Activated CD4-positive, alpha-beta T cell treated with anti-CD3 and anti-CD28 coated beads for 1 hour (primary cell): ENCODE data around the gene GDE1.
"Not testable (repeated sequence)": the region's sequence is repeated elsewhere in the genome, so short reads cannot be mapped to it uniquely, and the experiment has no call there.

Experiments
- DNase-seq: peaks from one replicate; pipeline ENCODE4 v3.0.0-alpha.2; 2020

GDE1 gene, protein sequence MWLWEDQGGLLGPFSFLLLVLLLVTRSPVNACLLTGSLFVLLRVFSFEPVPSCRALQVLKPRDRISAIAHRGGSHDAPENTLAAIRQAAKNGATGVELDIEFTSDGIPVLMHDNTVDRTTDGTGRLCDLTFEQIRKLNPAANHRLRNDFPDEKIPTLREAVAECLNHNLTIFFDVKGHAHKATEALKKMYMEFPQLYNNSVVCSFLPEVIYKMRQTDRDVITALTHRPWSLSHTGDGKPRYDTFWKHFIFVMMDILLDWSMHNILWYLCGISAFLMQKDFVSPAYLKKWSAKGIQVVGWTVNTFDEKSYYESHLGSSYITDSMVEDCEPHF

DNA sequence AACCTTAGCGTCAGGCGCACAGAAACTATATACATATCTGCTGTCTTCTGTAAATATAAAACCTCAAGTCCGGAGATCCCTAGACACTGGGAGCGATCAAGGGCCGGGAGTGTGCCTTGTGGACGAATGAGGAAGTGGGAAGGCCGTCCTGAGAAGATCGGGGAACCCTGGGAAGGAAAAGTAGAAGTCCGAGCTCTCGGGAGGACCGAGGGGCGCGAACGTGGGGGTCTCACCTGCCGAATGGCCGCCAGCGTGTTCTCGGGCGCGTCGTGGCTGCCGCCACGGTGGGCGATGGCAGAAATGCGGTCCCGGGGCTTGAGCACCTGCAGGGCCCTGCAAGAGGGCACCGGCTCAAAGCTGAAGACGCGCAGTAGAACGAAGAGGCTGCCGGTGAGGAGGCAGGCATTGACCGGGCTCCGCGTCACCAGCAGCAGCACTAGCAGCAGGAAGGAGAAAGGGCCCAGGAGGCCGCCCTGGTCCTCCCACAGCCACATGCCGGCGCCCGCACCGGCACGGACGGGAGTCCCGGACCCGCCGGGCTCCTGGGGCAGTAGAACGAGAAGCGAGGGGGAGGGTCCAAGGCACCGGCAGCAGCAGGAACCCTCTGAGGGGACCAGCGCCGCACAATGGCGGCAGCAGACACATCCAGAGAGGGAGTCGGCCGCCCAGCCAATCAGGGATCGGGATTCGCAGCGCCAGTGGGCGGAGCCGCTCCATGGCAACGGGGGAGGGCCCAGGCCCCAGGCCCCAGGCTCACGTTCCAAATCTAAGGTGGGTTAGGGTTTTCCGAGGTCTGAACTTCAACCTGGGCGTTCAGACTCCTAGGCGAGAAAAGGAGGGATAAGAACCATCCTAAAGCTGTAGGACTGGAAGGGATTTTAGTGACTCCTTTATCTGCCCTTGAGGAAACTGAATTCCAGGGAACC is at the start of gene GDE1:
GDE1 (minus strand) TSS at position 628 of the 926 bp plus-strand sequence; CDS start at position 494, 134 bp downstream.
- peak; percentile 92 for DNase-seq

DNA sequence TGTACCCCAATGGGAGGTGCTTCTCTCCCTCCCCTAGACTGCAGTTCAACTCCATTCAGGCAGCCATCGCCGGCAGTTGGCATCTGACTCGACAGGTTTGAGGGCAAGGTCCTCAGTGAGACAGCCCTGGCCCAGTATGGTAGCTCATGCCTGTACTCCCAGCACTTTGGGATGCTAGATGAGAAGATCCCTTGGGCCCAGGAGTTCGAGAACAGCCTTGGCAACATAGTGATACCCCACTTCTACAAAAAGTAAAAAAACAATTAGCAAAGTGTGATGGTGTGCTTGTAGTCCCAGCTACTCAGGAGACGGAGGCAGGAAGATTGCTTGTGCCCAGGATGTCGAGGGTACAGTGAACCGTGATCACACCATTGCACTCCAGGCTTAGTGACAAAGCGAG is 45.7 kb upstream of the GDE1 start:
- no peak for DNase-seq

DNA sequence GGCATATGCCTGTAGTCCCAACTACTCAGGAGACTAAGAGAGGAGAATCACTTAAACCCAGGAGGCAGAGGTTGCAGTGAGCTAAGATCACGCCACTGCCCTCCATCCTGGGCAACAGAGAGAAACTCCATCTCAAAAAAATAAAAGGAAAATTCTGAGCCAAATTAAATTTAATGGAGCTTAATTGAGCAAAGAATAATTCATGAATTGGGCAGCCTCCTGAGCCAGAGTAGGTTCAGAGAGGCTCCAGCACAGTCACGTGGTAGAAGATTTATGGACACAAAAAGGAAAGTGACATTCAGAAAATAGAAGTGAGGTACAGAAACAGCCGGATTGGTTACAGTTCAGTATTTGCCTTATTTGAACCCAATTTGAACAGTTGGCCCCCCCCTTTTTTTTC is 44.5 kb upstream of the GDE1 start:
- no peak for DNase-seq

DNA sequence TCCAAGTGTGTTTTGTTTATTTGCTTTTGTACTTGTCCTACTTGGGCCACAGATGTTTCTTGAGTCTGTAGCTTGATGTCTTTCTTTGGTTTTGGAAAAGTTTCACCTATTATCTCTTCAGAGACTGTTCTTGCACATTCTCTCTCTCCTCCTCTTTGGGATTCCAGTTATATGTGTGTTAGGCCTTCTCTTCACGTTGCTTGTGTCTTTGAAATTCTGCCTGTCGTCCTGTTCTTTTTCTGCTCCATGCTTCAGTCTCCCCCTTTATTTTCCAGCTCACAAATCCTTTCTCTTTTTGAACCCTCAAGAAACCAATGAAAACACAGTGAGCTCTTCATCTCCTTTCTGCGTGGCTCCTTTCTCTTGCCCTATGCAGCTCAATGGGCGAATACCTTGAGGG is 41.5 kb upstream of the GDE1 start:
- no peak for DNase-seq

DNA sequence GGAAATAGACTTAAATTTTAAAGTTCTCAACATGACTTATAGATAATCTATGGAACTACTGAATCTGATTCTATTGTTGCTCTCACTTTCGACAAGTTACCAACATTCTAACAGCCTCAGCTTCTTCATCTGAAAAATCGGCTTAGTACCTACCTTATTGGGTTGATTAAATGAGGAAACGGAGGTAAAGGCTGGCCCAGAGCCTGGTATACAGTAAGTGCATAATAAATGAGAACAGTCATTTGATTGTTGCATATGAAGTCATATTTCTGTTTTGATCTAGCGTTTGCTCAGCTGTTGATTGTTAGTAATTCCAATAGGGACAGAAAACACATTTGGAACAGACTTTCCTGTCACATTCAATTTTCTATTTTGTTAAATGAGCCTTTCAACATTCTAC is 38.2 kb upstream of the GDE1 start:
- no peak for DNase-seq

DNA sequence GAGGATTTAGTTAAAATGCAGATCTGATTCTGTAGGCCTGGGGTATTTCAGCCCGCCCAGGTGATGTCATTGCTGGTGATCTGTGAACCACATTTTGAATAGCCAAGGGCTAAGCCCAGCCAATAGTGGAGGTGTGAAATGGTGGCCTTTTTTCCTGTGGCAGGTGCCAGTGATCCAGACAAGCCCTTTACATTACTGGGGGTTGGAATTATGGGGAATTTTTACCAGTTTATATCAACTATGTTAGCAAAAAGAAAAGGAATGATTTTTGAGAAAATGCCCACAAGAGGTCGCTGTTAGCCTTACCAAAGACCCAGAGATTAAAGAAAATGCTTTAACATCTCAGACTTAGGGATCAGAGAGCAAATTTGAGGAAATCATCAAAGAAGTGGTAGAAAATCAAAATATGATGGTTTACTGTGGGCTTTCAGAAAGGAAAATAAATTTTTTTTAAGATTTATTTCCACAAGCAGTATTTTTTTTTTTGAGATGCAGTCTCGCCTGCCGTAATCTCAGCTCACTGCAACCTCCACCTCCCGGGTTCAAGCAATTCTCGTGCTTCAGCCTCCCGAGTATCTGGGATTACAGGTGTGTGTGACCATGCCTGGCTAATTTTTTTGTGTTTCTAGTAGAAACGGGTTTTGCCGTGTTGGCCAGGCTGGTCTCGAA is 37.5 kb upstream of the GDE1 start:
- no peak for DNase-seq

DNA sequence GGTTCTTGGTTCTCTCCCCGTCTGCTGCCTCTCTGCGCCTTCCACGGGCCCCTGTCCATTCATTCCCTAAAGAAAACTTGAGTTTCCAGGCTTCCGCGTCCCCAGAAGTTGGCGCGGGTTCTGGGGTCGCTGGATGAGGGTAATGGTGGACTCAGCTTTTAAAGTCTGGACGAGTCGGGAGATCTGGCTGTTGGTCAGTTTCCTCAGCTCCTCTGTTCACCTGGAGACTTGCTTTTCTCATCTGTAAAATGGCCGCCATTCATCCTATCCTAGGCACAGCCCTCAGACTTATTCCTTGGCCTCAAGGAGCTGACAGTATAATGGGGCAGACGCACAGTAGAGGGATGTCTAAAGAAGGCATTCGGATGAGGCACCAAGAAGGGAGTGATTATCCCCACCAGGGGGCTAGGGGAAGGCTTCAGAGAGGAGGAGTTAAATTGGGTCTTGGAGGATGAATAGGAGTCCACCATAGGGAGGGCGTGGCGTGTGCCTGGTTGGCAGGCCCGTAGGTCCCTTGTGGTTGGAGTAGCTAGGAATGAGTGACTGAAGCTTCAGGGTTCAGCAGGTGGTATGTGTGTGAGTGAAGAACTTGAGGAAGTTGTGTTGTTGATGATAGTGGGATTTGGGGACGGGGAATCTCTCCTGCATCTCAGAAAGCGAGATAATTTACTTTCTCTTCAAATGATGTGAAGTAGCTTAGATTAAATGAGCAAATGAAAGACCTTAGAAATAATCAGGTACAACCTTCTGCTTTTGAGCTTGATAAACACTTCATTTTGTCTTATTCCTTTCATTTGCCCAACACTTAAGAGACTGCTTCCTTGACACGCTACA is 34.3 kb upstream of the GDE1 start:
- no peak for DNase-seq

DNA sequence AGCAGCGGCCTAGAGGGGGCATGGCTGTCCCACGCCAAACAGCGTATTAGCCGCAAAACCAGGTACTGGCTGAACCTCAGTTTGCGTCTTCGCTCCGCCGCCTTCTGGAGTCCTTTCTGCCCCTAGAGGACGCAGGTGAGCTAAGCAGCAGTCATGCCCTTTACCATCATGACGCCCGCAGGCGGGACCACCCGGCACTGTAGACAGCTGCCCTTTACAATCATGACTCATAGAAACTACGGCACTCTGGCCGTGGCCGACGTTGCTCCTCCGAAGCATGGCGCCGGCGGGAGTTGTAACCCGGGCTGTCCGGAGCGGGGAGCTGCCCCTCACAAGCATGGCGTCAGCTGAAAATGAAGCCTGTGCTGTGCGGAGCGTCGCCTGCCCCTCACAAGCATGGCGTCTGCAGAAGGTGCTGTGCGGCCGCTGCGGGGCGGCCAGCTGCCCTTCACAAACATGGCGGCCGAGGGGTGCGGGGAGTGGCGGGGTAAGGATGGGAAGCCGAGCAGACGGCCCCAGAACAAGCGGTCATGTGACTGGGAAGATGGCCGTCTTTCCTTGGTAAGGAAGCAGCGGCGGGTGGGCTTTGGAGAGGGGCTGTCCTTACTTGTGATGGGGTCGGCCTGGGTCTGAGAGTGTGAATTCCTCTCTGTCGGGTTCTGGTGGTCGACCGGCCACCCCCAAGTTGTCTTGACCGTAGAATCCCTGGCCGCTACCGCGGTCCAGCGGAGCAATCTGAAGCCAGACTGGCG is 33.5 kb upstream of the GDE1 start, which contains the start of gene VPS35L:
VPS35L (plus strand) TSS at position 518 of the 752 bp plus-strand sequence; CDS start at position 545, 27 bp downstream.
- DNase-seq, result peak; percentile 92

DNA sequence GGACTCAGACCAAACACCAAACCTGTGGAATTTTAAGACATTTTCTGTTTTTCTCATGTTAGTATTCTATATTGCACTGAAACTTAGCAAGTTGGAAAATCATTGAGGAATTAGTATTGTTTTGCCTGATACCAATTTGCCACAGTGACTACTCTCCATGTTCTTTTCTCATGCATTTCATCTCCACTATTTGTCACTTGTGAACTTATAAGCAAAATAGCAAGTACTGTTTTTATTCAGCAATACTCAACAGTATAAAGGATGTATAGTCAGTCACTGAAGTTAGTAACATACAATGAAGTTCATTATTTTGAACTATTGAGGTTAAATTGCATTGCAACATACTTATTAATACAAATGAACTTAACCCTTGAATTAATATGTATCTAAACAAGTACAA is 27.8 kb upstream of the GDE1 start:
- no peak for DNase-seq

DNA sequence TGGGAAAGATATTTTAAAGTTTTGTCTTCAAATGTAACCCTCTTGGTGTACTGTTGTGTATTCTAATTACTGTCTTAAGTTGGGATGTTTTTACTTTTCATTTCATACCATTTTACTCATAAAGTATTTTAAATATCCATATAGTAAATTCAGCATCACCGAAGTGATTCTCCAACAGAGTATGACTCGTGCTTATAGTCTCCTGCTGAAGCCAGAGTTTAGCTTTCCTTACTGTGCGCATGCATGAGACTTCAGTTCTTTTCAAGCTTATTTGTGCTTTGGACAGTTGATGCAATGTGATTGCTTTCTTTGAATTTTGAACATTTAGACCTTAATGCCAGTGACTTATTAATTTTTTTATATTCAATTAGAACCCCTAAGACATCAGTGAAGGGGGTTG is 26.2 kb upstream of the GDE1 start:
- DNase-seq, result no peak

DNA sequence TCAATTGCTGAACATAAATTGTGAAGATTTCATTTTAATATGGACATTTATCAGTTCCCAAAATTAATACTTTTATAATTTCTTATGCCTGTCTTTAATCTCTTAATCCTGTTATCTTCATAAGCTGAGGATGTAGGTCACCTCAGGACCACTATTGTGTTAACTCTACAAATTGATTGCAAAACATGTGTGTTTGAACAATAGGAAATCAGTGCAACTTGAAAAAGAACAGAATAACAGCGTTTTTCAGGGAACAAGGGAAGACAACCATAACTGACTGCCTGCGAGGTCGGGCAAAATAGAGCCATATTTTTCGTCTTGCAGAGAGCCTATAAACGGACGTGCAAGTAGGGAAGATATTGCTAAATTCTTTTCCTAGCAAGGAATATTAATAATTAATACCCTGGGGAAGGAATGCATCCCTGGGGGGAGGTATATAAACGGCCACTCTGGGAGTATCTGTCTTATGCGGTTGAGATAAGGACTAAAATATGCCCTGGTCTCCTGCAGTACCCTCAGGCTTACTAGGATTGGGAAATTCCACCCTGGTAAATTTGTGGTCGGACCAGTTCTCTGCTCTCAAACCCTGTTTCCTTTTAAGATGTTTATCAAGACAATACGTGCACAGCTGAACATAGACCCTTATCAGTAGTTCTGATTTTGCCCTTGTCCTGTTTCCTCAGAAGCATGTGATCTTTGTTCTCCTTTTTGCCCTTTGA is 21.5 kb upstream of the GDE1 start:
- DNase-seq, result not testable (repeated sequence)

DNA sequence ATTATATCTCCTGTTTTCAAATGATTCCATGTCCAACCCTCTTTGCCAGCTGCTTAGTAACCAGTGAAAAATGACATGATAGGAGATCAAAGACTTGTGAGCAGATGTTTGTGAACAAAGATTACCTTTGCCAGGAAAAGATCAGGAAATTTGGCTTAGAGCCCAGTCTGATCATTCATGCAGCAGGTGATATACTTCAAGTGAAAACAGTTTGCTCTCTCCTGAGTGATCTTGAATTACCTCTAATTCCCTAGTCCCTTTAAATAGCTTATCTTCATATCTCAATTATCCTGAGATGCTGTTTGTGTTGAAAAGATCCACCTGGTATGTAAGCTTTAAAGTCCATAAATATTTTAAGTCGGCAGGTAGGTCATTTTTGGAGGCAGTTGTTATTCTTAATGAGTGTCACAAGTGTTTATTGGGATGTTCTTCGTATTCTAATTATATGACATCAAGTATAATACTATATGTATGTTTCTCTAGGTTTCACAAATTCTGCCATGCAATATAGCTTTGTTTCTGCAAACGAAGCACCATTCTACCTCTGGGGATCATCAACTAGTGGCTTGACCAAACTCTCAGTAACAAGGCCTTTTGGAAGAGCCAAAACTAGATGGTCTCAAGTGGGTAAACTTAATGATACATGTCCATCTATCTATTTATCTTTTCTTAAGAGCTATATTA is 20.4 kb upstream of the GDE1 start:
- no peak for DNase-seq

DNA sequence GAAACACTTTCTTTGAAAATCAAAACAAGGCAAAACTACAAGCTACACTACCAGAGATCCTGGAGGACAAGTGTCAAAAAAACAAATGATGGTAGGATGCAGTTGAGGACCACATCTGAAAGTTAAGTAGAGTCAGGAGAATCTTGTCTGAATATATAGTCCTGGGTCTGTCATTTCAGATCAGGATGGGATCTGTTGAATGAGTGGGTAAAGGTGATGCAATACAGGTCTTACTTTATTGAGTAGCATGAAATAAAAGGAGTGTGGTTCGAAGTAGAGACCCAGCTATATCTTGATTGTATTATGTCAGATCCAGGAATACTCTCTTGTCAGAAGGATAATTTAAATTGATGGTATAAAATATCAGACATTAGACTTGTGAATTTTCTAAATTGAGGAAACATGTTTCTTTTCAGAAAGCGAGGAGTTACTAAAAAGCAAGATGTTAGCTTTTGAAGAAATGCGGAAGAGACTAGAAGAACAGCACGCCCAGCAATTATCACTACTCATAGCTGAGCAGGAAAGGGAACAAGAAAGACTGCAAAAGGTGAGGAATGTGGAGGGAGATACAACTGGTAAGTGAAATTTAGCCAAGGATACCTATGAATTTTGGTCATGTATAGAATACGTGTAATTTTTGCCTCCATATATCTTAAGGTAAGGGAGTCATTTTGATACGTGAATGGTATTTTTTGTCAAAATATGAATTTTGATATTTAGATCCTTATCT is 18.5 kb upstream of the GDE1 start:
- DNase-seq, result no peak

DNA sequence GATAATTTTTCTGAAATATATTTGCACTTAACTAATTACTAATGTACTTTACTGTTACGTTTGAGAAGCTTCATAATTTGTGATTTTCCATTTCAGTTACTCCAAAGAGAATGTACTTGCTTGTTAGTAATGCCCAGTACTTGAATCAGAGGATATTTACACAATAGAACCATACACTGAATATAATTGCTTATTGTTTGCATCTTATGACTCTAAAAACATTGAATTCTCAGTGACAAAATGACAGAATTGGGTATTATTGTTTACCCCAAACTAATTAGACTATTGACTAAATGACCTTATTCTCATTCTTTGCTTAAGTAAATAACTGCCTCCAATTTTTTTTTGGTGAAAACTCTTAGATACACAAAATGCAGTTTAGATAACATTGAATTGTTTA is 10.7 kb upstream of the GDE1 start:
- no peak for DNase-seq

DNA sequence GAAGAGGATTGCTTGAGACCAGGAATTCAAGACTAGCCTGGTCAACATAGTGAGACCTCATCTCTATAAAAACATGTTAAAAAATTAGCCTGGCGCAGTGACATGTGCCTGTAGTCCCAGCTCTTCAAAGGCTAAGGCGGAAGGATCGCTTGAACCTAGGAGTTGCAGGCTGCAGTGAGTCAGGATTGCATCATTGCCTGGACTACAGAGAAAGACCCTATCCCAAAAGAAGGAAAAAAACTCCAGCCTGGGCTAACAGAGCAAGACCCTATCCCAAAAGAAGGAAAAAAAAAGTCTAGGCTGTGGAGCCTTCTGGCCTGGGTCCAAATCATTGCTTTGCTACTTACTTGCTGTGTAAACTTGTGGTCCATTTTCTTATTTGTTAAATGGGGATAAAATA is 6.8 kb upstream of the GDE1 start:
- DNase-seq, result no peak

DNA sequence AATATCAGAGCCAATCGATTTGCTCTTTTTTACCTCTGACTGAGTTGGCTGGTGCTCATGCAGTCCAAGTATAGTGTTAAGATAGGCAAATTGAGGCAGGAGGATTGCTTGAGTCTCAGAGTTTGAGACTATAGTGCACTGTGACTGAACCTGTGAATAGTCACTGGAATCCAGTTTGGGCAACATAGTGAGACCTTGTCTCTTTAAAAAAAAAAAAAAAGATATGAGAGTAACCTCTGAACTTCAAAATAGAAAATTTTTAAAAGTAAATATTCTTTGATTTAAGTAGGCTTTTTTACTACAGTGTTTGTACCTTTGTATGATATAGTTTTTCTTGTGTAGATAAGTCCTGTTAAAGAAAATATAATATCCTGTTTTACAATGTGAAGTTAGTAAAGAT is 5.3 kb upstream of the GDE1 start:
- no peak for DNase-seq

DNA sequence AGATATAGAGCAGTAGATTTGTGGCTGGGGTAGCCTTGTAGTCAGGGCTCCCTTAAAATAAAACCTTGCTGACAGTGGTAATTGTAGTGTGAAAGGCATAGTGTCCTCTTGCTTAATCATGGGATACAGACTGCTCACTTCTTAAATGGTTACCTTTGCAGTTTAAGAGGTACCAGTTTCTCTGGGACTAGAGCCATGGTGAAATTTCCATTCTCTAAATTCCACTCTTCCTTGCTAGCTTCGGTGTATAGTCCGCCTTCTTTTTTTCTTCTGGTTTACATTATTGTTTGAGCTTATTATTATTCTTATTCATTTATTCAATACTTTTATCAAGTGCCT is 3.5 kb upstream of the GDE1 start:
- no peak for DNase-seq

DNA sequence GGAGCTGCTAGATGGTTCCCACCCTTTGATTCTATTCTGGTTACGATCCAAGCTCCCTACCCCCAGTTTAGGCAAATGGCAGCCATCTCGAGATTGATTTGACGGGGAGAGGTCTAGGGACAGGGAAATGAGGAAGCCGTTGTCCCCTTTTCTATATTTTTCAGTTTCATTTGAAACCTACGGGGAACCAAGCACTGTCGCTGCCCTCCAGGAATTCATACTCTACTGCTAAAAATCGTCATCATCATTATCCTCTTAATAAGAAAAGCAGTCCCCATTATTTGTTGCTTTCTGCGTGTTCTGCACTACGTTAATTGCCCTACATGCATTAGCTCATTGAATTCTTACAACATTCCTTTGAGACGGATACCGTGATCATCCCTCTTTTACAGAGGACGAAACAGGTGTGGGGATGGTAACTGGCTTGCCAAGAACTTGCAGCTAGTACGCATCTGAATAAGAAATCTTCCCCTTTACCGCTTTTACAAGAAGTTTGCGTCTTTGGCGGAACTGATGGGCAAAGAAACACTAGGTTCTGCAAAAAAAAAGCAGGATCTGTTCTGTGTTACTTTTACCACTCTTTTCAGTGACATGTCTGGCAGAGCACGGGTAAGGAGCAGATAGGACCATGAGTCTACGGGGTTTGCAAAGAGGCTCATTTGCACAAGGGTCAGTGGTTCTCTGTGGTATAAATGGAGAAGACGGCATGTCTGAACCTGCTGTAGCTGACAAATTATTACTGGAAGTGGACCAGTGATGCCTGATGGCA is 2.9 kb upstream of the GDE1 start:
- no peak for DNase-seq

DNA sequence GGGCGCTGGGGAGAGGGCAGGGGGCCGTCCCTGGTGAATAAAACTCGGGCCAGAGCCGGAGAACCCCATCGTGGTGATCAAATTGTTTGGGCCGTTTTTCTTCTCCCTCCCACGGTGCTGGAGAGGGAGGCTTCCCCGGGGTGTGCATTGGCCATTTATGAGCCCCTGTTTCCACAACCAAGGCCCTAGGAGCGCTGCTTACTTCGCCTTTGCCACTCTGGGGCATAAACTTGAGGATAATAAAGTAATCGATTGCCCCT is 2.4 kb upstream of the GDE1 start:
- DNase-seq, result no peak
